Skeletal muscle satellite cell (primary cell): ENCODE data around the gene URI1. TPM values are rescaled to one million over a fixed set of nuclear protein-coding genes. Genes with fewer than 3 reads are reported as not detected.

Experiments used
- H3K27me3 ChIP-seq: 2 replicates; pipeline ENCODE4 v1.7.0; 2013; ENCODE audit warnings: low read length; ENCODE audit not compliant: control insufficient read depth, insufficient read depth
- H3K36me3 ChIP-seq: 2 replicates; pipeline ENCODE4 v1.7.0; 2013; ENCODE audit warnings: mild to moderate bottlenecking, control low read depth, low read length; ENCODE audit not compliant: insufficient read depth
- H3K4me1 ChIP-seq: 2 replicates; pipeline ENCODE4 v1.7.0; 2013; ENCODE audit warnings: low read length; ENCODE audit not compliant: control insufficient read depth, insufficient read depth
- H3K4me2 ChIP-seq: 2 replicates; pipeline ENCODE4 v1.7.0; 2013; ENCODE audit warnings: mild to moderate bottlenecking, low read length
- H3K4me3 ChIP-seq: 2 replicates; pipeline ENCODE4 v1.7.0; 2013; ENCODE audit warnings: low read length
- H3K9ac ChIP-seq: 2 replicates; pipeline ENCODE4 v1.7.0; 2013; ENCODE audit warnings: mild to moderate bottlenecking, low read depth, low read length, moderate library complexity
- H3K9me3 ChIP-seq: replicated peaks from 2 replicates; pipeline ENCODE4 v1.7.0; 2013; ENCODE audit warnings: mild to moderate bottlenecking, control low read depth, low read length
- small RNA-seq: library from RNA; depleted of rRNA; stranded (forward); fragments of <200 nt; gene quantifications from one replicate; pipeline ENCODE3, GENCODE V24; 2012

Gene URI1

GRCh38 chr19:30062065-30062906 lies 120.2 kb downstream of the URI1 start:
- Histone ChIP-seq H3K4me3 (no peak overlapping the region), H3K9me3 (no peaks in the 10 kb centered on the region), H3K4me2 (no peak overlapping the region), H3K36me3 (no peaks in the 10 kb centered on the region), H3K9ac (no peak overlapping the region), H3K27me3 (no peaks in the 10 kb centered on the region), H3K4me1 (no peaks in the 10 kb centered on the region)

GRCh38 chr19:30062907-30063649 lies 121.0 kb downstream of the URI1 start:
- no peaks in the 10 kb centered on the region for H3K36me3 ChIP-seq
- H3K4me3 ChIP-seq = no peak overlapping the region
- H3K27me3 ChIP-seq = no peaks in the 10 kb centered on the region
- H3K4me1 ChIP-seq = no peaks in the 10 kb centered on the region
- H3K4me2 ChIP-seq = no peak overlapping the region
- H3K9me3 ChIP-seq = no peaks in the 10 kb centered on the region
- H3K9ac ChIP-seq = no peak overlapping the region

DNA sequence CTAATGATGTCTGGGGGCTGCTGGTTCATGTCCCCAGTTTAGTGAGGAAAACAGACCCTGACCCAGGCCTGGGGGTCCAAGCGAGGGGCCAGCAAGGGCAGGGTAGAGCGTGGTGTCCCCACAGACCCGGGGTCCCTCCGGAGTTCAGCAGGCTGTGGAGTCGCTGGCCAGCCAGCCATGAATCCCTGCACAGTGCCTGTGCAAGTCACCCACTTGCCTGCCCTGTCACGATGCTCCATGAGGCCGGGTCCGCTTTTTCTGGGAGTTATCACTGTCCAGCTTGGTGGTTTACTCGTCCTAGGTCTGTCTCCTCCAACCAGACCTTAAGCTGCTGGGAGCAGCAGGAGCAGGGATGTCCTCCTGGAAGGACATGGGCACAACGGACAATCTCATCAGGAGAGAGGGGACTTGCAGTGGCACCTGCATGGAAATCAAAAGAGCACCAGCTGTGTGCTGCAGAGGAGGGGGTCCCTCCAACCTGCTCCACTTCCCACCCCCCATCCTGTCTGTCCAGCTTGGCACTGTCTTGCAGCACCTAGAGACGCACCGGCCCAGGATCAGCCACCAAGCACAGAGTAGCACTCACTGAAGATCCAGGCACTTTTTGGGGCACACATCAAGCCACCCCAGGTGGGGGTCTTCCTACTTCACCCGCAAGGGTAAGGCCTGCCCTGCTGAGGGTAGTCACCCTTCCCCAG lies 121.8 kb downstream of the URI1 start:
- Histone ChIP-seq H3K4me3 (no peak overlapping the region), H3K9ac (no peak overlapping the region), H3K4me2 (no peak overlapping the region)

GRCh38 chr19:30064348-30064699 lies 122.3 kb downstream of the URI1 start:
- no peak overlapping the region for H3K4me2 ChIP-seq
- H3K9ac ChIP-seq = no peak overlapping the region
- no peak overlapping the region for H3K4me3 ChIP-seq
- H3K27me3 ChIP-seq = no peaks in the 10 kb centered on the region
- no peaks in the 10 kb centered on the region for H3K36me3 ChIP-seq
- H3K9me3 ChIP-seq = no peaks in the 10 kb centered on the region
- H3K4me1 ChIP-seq = no peaks in the 10 kb centered on the region

More for the DNA sequence above, 121.8 kb downstream of the URI1 start:
- Histone ChIP-seq H3K4me1 (no peaks in the 10 kb centered on the region), H3K27me3 (no peaks in the 10 kb centered on the region), H3K9me3 (no peaks in the 10 kb centered on the region), H3K36me3 (no peaks in the 10 kb centered on the region)

DNA sequence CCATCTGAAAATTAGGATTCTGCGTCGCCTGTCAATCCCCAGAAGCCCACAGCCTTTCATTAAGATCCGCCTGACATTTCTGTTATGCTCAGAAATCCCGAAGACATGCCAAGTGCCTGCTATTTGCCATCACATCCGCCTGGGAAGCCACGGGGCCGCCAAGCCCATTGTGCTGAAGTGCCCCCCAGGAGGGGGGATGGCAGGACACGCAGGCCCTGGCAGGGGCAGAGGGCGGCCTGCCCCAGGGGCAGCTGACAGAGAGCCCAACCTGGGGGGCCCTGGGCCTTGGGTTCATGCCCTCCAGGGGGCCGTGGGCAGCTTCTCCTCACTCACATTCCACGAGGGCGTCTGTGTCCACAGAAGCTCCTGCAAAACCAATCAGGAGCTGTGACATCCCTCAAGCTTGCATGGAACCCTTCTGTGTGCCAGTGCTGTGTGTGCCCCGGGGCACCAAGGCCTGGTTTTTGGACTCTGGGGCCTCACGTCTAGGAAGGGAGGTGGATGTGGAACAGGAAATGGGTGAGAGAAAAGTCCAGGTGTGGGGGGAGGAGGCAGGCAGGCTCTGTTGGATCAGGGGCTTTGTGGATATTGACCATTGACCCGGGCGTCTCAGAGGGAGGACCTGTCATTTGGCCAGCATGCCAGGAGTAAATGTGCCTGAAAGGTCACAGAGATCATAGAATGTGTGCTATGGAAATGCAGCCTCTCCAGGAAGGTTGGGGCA lies 122.9 kb downstream of the URI1 start:
- Histone ChIP-seq H3K27me3 (no peaks in the 10 kb centered on the region), H3K4me1 (no peaks in the 10 kb centered on the region), H3K36me3 (no peaks in the 10 kb centered on the region), H3K9ac (no peak overlapping the region), H3K9me3 (no peaks in the 10 kb centered on the region), H3K4me2 (no peak overlapping the region), H3K4me3 (no peak overlapping the region)

GRCh38 chr19:30065680-30066606 lies 123.9 kb downstream of the URI1 start:
- no peak overlapping the region for H3K4me2 ChIP-seq
- H3K27me3 ChIP-seq = peaks cover 6% of the 10 kb centered on the region
- no peak overlapping the region for H3K9ac ChIP-seq
- H3K4me1 ChIP-seq = no peaks in the 10 kb centered on the region
- no peak overlapping the region for H3K4me3 ChIP-seq
- no peaks in the 10 kb centered on the region for H3K36me3 ChIP-seq
- no peaks in the 10 kb centered on the region for H3K9me3 ChIP-seq

Small RNA genes lying within 50 kb of the gene (small RNA-seq; reads per million reads assigned to genes)
- gene AC008798.1 (not detected), gene TAF9P3 (not detected)
